HEK293 (cell line): ENCODE measurements around the gene FGD5.
A peak's percentile ranks its signal among the peaks of the same experiment; 100 is the strongest.

Source experiments
- CTCF ChIA-PET: fragments of 350-600 bp; formaldehyde crosslinking; extraction: SDS; loops from one replicate; lab custom pipeline; 2021; ENCODE audit warnings: antibody characterized with exemption; lab: Yijun Ruan, JAX
- POLR2A ChIA-PET: fragments of 300-600 bp; formaldehyde crosslinking; extraction: SDS; loops from one replicate; lab custom pipeline; 2020; ENCODE audit warnings: antibody characterized with exemption, inconsistent platforms; lab: Yijun Ruan, JAX
- H3K27ac ChIP-seq: fragments of 200-500 bp; sonication (Bioruptor generic); 2 replicates; pipeline ENCODE4 v1.5.1; 2014; ENCODE audit warnings: low read depth, low read length, control low read depth, inconsistent platforms; ENCODE audit errors: extremely low read depth
- H3K36me3 ChIP-seq, 2 experiments: fragments of 200-500 bp in 1 of 2; sonication (Bioruptor generic) in 1 of 2; 1 replicate in 1 of 2; 2 replicates in 1 of 2; pipeline ENCODE4 v1.5.1; 2014 to 2017; ENCODE audit warnings: inconsistent platforms in 2 of 2, low read length in 2 of 2; ENCODE audit not compliant: control insufficient read depth in 2 of 2, insufficient read depth in 1 of 2
- H3K4me1 ChIP-seq: fragments of 200-500 bp; sonication (Bioruptor generic); 2 replicates; pipeline ENCODE4 v1.5.1; 2014; ENCODE audit warnings: mild to moderate bottlenecking, low read length, inconsistent platforms; ENCODE audit not compliant: control insufficient read depth, insufficient read depth
- H3K4me3 ChIP-seq: 2 replicates; pipeline ENCODE4 v1.5.1; 2011; ENCODE audit warnings: low read depth, mild to moderate bottlenecking, control low read depth, low read length, moderate library complexity
- H3K9me3 ChIP-seq: fragments of 200-500 bp; sonication (Bioruptor generic); 2 replicates; pipeline ENCODE4 v1.5.1; 2014; ENCODE audit warnings: low read depth, low read length, inconsistent platforms; ENCODE audit not compliant: control insufficient read depth, insufficient read depth
- BCL6B ChIP-seq: fragments of 450-650 bp; formaldehyde crosslinking; IDR thresholded peaks from 2 replicates; pipeline ENCODE4 v1.5.1; 2017; ENCODE audit warnings: missing biosample characterization, missing genetic modification characterization
- KLF8 ChIP-seq: fragments of 450-650 bp; formaldehyde crosslinking; IDR thresholded peaks from 2 replicates; pipeline ENCODE4 v1.5.1; 2016; ENCODE audit warnings: missing biosample characterization, missing genetic modification characterization
- PRDM1 ChIP-seq: fragments of 450-650 bp; formaldehyde crosslinking; IDR thresholded peaks from 2 replicates; pipeline ENCODE4; 2016; ENCODE audit warnings: missing biosample characterization, missing genetic modification characterization
- SCRT1 ChIP-seq: fragments of 450-650 bp; formaldehyde crosslinking; IDR thresholded peaks from 2 replicates; pipeline ENCODE4 v1.5.1; 2016; ENCODE audit warnings: missing biosample characterization, missing genetic modification characterization, borderline replicate concordance
- YY1 ChIP-seq: fragments of 450-650 bp; formaldehyde crosslinking; IDR thresholded peaks from 2 replicates; pipeline ENCODE4 v1.5.1; 2018; ENCODE audit warnings: missing biosample characterization, missing genetic modification characterization
- ZFP41 ChIP-seq: fragments of 450-650 bp; formaldehyde crosslinking; IDR thresholded peaks from 2 replicates; pipeline ENCODE4 v1.5.1; 2016; ENCODE audit warnings: missing biosample characterization, missing genetic modification characterization, borderline replicate concordance
- ZNF146 ChIP-seq: fragments of 450-650 bp; formaldehyde crosslinking; IDR thresholded peaks from 2 replicates; pipeline ENCODE4 v1.5.1; 2016; ENCODE audit warnings: missing biosample characterization, missing genetic modification characterization
- ZNF155 ChIP-seq: fragments of 450-650 bp; formaldehyde crosslinking; IDR thresholded peaks from 2 replicates; pipeline ENCODE4 v1.5.1; 2016; ENCODE audit warnings: missing biosample characterization, missing genetic modification characterization
- ZNF184 ChIP-seq: fragments of 450-650 bp; IDR thresholded peaks from 2 replicates; pipeline ENCODE4 v1.5.1; 2018; ENCODE audit warnings: missing biosample characterization, mild to moderate bottlenecking, missing genetic modification characterization
- ZNF202 ChIP-seq: fragments of 450-650 bp; formaldehyde crosslinking; IDR thresholded peaks from 2 replicates; pipeline ENCODE4 v1.5.1; 2016; ENCODE audit warnings: missing biosample characterization, missing genetic modification characterization, borderline replicate concordance
- ZNF211 ChIP-seq: fragments of 450-650 bp; formaldehyde crosslinking; IDR thresholded peaks from 2 replicates; pipeline ENCODE4 v1.5.1; 2016; ENCODE audit warnings: low read depth, missing biosample characterization, missing genetic modification characterization
- ZNF223 ChIP-seq: fragments of 450-650 bp; formaldehyde crosslinking; IDR thresholded peaks from 2 replicates; pipeline ENCODE4 v1.5.1; 2016; ENCODE audit warnings: missing biosample characterization, missing genetic modification characterization
- ZNF239 ChIP-seq: fragments of 450-650 bp; formaldehyde crosslinking; IDR thresholded peaks from 2 replicates; pipeline ENCODE4 v1.5.1; 2016; ENCODE audit warnings: missing biosample characterization, missing genetic modification characterization
- ZNF324 ChIP-seq: fragments of 450-650 bp; formaldehyde crosslinking; IDR thresholded peaks from 2 replicates; pipeline ENCODE4 v1.5.1; 2016; ENCODE audit warnings: missing biosample characterization, missing genetic modification characterization
- ZNF548 ChIP-seq: fragments of 450-650 bp; formaldehyde crosslinking; IDR thresholded peaks from 2 replicates; pipeline ENCODE4 v1.5.1; 2016; ENCODE audit warnings: missing biosample characterization, missing genetic modification characterization
- ZNF596 ChIP-seq: fragments of 450-650 bp; IDR thresholded peaks from 2 replicates; pipeline ENCODE4 v1.5.0; 2018; ENCODE audit warnings: missing biosample characterization, mild to moderate bottlenecking, missing genetic modification characterization, moderate library complexity
- ZNF660 ChIP-seq: fragments of 450-650 bp; IDR thresholded peaks from 2 replicates; pipeline ENCODE4 v1.5.1; 2018; ENCODE audit warnings: missing biosample characterization, mild to moderate bottlenecking, missing genetic modification characterization
- ZNF777 ChIP-seq: fragments of 450-650 bp; formaldehyde crosslinking; IDR thresholded peaks from 2 replicates; pipeline ENCODE4 v1.5.1; 2017; ENCODE audit warnings: missing biosample characterization, missing genetic modification characterization, borderline replicate concordance
- ZNF837 ChIP-seq: fragments of 450-650 bp; formaldehyde crosslinking; IDR thresholded peaks from 2 replicates; pipeline ENCODE4 v1.5.1; 2016; ENCODE audit warnings: missing biosample characterization, missing genetic modification characterization
- ZSCAN4 ChIP-seq: fragments of 450-650 bp; formaldehyde crosslinking; IDR thresholded peaks from 2 replicates; pipeline ENCODE4 v1.5.1; 2017; ENCODE audit warnings: missing biosample characterization, missing genetic modification characterization

Gene FGD5

GRCh38 chr3:14892226-14892625 is 73.5 kb downstream of the FGD5 start:
- Histone ChIP-seq H3K4me1 (no peaks in the 10 kb centered on the region), H3K27ac (no peak overlapping the region), H3K9me3 (no peaks in the 10 kb centered on the region), H3K4me3 (no peak overlapping the region), H3K36me3 (no peaks in the 10 kb centered on the region)
- no peak for TF ChIP-seq KLF8 (tag by site-specific recombination)
- TF ChIP-seq ZNF184 (tag by site-specific recombination): no peak
- no peak for TF ChIP-seq ZNF239
- TF ChIP-seq ZNF223: no peak
- TF ChIP-seq YY1 (tag by site-specific recombination): no peak
- no peak for TF ChIP-seq PRDM1 (tag by site-specific recombination)
- TF ChIP-seq ZFP41: no peak
- no peak for TF ChIP-seq ZNF837
- no peak for TF ChIP-seq BCL6B (tag by site-specific recombination)
- ChIA-PET CTCF (interaction anchor here (0.6 kb wide), 1 partner anchor 49 kb away, joined by 5 read pairs; no protein-coding TSS in a partner anchor), POLR2A (no interaction called here)

GRCh38 chr3:14894085-14894484 is 75.3 kb downstream of the FGD5 start:
- Histone ChIP-seq H3K36me3 (no peaks in the 10 kb centered on the region), H3K27ac (no peak overlapping the region), H3K4me1 (no peaks in the 10 kb centered on the region), H3K4me3 (no peak overlapping the region), H3K9me3 (no peaks in the 10 kb centered on the region)
- CTCF ChIA-PET: interaction anchor here (0.6 kb wide), 1 partner anchor 219 kb away, joined by 3 read pairs; no protein-coding TSS in a partner anchor
- POLR2A ChIA-PET: no interaction called here
- TF ChIP-seq ZNF146 (peak; percentile 98), ZNF777 (no peak)

GRCh38 chr3:14897266-14897665 is 78.5 kb downstream of the FGD5 start:
- ChIA-PET POLR2A (interaction anchor here (0.5 kb wide), 1 partner anchor 178 kb away, joined by 3 read pairs; no protein-coding TSS in a partner anchor), CTCF (interaction anchor here (0.7 to 1.0 kb wide), 4 partner anchors 24 to 372 kb away, joined by 3 to 5 read pairs (median 3); no protein-coding TSS in a partner anchor)
- no peaks in the 10 kb centered on the region for H3K9me3 ChIP-seq
- H3K4me1 ChIP-seq: no peaks in the 10 kb centered on the region
- H3K36me3 ChIP-seq: no peaks in the 10 kb centered on the region
- H3K27ac ChIP-seq: no peak overlapping the region
- TF ChIP-seq ZNF660 (tag by site-specific recombination): no peak
- TF ChIP-seq ZNF211 (tag by site-specific recombination): no peak
- TF ChIP-seq ZNF202 (tag by site-specific recombination): no peak
- TF ChIP-seq SCRT1: no peak
- no peak overlapping the region for H3K4me3 ChIP-seq

- TF ChIP-seq ZNF324 (tag by site-specific recombination): no peak
- TF ChIP-seq YY1 (tag by site-specific recombination): no peak
- TF ChIP-seq ZSCAN4 (tag by site-specific recombination): no peak
- TF ChIP-seq ZNF548 (tag by site-specific recombination): no peak
- no peak for TF ChIP-seq ZNF155 (tag by site-specific recombination)
- no peak for TF ChIP-seq ZNF596
- Histone ChIP-seq H3K4me1 (no peaks in the 10 kb centered on the region), H3K36me3 (no peaks in the 10 kb centered on the region), H3K9me3 (no peaks in the 10 kb centered on the region), H3K27ac (no peak overlapping the region), H3K4me3 (no peak overlapping the region)
- CTCF ChIA-PET: interaction anchor here (0.7 to 1.2 kb wide), 2 partner anchors 14 to 77 kb away, joined by 3 read pairs; no protein-coding TSS in a partner anchor
- POLR2A ChIA-PET: no interaction called here
Measured at GRCh38 chr3:14898929-14899328, 80.2 kb downstream of the FGD5 start.
